Measurements from ENCODE around the gene RRP1. TPM values are rescaled to one million over a fixed set of nuclear protein-coding genes. Genes with fewer than 3 reads are reported as not detected.

Gene RRP1
- total and polyA plus RNA-seq, 2 of the 13 experiments (the other 11 are each of a cell fraction or from before 2014, with no cell fraction given): 20.1 to 35.1 TPM

DNA sequence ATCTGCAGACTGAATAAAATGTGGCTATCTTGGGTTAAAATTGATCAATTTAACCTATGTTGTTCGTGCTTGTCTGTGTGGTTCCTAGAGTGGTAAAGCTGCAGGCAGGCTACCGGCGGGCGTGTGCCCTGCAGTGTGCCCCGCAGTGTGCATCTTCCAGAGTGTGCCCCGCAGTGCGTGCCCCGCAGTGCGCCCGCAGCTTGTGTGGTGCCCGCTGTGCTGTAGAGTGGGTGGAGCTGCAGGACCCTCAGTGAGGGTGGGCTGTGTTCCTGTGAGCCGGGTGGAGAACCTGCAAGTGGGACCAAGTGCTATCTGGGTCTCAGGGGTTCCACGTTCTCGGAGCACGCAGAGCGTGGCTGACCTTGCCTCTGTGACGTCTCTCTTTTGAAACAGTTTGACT is 10.7 kb downstream of the RRP1 start:
- H3K36me3 ChIP-seq (replicated peaks in 1 of 2; ENCODE audit: control insufficient read depth in 1 of 2, insufficient read depth in 2 of 2, low read length in 2 of 2): peaks cover 47 to 82% of the 10 kb centered on the region in 2 experiments
- no peak for DNase-seq (ENCODE audit: low spot score)
- H2AFZ ChIP-seq (ENCODE audit: low read length): no peak overlapping the region
- intact Hi-C loops (cut with micrococcal nuclease; ENCODE audit: unreplicated experiment): no loop called here
- H3K27ac ChIP-seq (ENCODE audit: extremely low read length, insufficient read depth, low read length): no peak overlapping the region
- no TSS peak for BruUV-seq (replicated peaks)
- no peak for FAIRE-seq
- in situ Hi-C loops (cut with HindIII; ENCODE audit: extremely low pct_ligation_motif_present, low pct_unique_long_range_greater_than_20kb): no loop called here
- H3K4me2 ChIP-seq (ENCODE audit: low read depth, low read length): no peak overlapping the region
- no peaks in the 10 kb centered on the region for H3K9me3 ChIP-seq (ENCODE audit: low read length)
- TF ChIP-seq SCMH1 (CRISPR knock-in tag; IDR thresholded peaks at IDR 0.05; ENCODE audit: borderline replicate concordance): no peak
- TF ChIP-seq, protein P1, sequence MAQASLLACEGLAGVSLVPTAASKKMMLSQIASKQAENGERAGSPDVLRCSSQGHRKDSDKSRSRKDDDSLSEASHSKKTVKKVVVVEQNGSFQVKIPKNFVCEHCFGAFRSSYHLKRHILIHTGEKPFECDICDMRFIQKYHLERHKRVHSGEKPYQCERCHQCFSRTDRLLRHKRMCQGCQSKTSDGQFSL (CRISPR knock-in tag; IDR thresholded peaks at IDR 0.05): no peak
- TF ChIP-seq MLLT10 (CRISPR knock-in tag; IDR thresholded peaks at IDR 0.05): no peak
- TF ChIP-seq, protein P2, sequence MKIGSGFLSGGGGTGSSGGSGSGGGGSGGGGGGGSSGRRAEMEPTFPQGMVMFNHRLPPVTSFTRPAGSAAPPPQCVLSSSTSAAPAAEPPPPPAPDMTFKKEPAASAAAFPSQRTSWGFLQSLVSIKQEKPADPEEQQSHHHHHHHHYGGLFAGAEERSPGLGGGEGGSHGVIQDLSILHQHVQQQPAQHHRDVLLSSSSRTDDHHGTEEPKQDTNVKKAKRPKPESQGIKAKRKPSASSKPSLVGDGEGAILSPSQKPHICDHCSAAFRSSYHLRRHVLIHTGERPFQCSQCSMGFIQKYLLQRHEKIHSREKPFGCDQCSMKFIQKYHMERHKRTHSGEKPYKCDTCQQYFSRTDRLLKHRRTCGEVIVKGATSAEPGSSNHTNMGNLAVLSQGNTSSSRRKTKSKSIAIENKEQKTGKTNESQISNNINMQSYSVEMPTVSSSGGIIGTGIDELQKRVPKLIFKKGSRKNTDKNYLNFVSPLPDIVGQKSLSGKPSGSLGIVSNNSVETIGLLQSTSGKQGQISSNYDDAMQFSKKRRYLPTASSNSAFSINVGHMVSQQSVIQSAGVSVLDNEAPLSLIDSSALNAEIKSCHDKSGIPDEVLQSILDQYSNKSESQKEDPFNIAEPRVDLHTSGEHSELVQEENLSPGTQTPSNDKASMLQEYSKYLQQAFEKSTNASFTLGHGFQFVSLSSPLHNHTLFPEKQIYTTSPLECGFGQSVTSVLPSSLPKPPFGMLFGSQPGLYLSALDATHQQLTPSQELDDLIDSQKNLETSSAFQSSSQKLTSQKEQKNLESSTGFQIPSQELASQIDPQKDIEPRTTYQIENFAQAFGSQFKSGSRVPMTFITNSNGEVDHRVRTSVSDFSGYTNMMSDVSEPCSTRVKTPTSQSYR (CRISPR knock-in tag; IDR thresholded peaks at IDR 0.05; ENCODE audit: borderline replicate concordance): no peak
- ChIA-PET POLR2A (no interaction called here), CTCF (ENCODE audit: low intra/inter-chr PET ratio, low total read pairs) (no interaction called here)
- no peak for ATAC-seq
- no peaks in the 10 kb centered on the region for H4K20me1 ChIP-seq (ENCODE audit: insufficient read depth, low read length)
- no peaks in the 10 kb centered on the region for H3K4me1 ChIP-seq (ENCODE audit: insufficient read depth, low read length)
- no peaks in the 10 kb centered on the region for H3K27me3 ChIP-seq (ENCODE audit: control insufficient read depth in 1 of 2, insufficient read depth in 2 of 2, low read length in 2 of 2)
- 95% methylated on average over 15 of the region's 17 CpGs for WGBS (ENCODE audit: low lambda C conversion rate)
- no peaks in the 10 kb centered on the region for H3K79me2 ChIP-seq (ENCODE audit: insufficient read depth, low read length)
- no peak overlapping the region for H3K4me3 ChIP-seq (replicated peaks in 1 of 3; ENCODE audit: insufficient read depth in 1 of 3, low read depth in 2 of 3, low read length in 3 of 3)
- no peak overlapping the region for H3K9ac ChIP-seq (ENCODE audit: insufficient read depth, low read depth, low read length)

DNA sequence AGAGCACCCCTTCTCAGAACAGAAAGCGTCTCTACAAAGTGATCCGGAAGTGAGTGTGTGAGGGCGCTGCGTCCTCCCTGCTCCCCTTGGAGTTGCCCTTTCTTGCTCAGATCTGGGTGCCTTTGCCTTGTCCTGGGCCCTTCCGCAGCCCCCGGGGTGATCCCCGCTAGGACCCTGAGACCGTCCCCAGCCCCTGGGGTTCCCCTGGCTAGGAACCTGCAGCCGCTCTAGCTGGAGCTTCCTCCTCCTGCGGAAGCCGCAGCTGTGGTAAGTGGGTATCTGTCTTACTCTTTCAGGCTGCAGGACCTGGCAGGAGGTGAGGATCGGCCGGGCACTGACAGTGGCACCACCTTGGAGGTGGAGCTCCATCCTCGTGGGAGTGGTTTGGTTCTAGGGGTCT is 11.2 kb downstream of the RRP1 start:
- BruUV-seq (replicated peaks): no TSS peak
- Histone ChIP-seq H3K9ac (ENCODE audit: insufficient read depth, low read depth, low read length) (no peak overlapping the region), H3K4me1 (ENCODE audit: insufficient read depth, low read length) (no peaks in the 10 kb centered on the region), H4K20me1 (ENCODE audit: insufficient read depth, low read length) (no peaks in the 10 kb centered on the region), H3K79me2 (ENCODE audit: insufficient read depth, low read length) (no peaks in the 10 kb centered on the region), H3K27ac (ENCODE audit: extremely low read length, insufficient read depth, low read length) (no peak overlapping the region), H3K4me2 (ENCODE audit: low read depth, low read length) (no peak overlapping the region), H2AFZ (ENCODE audit: low read length) (no peak overlapping the region), H3K27me3 (ENCODE audit: control insufficient read depth in 1 of 2, insufficient read depth in 2 of 2, low read length in 2 of 2) (no peaks in the 10 kb centered on the region), H3K36me3 (replicated peaks in 1 of 2; ENCODE audit: control insufficient read depth in 1 of 2, insufficient read depth in 2 of 2, low read length in 2 of 2) (peaks cover 47 to 78% of the 10 kb centered on the region in 2 experiments), H3K4me3 (replicated peaks in 1 of 3; ENCODE audit: insufficient read depth in 1 of 3, low read depth in 2 of 3, low read length in 3 of 3) (no peak overlapping the region), H3K9me3 (ENCODE audit: low read length) (no peaks in the 10 kb centered on the region)
- no peak for ATAC-seq
- ChIA-PET POLR2A (no interaction called here), CTCF (ENCODE audit: low intra/inter-chr PET ratio, low total read pairs) (no interaction called here)
- intact Hi-C loops (cut with micrococcal nuclease; ENCODE audit: unreplicated experiment): no loop called here
- in situ Hi-C loops (cut with HindIII; ENCODE audit: extremely low pct_ligation_motif_present, low pct_unique_long_range_greater_than_20kb): no loop called here
- WGBS (ENCODE audit: low lambda C conversion rate): 92% methylated on average over 11 of the region's 14 CpGs
- DNase-seq (ENCODE audit: low spot score): no peak
- FAIRE-seq: no peak
- TF ChIP-seq ZNF44 (CRISPR knock-in tag; IDR thresholded peaks at IDR 0.05) (no peak), NKX3-1 (CRISPR knock-in tag; IDR thresholded peaks at IDR 0.05) (no peak), SAP130 (CRISPR knock-in tag; IDR thresholded peaks at IDR 0.05; ENCODE audit: low read depth) (no peak)
- TF ChIP-seq, protein P3, sequence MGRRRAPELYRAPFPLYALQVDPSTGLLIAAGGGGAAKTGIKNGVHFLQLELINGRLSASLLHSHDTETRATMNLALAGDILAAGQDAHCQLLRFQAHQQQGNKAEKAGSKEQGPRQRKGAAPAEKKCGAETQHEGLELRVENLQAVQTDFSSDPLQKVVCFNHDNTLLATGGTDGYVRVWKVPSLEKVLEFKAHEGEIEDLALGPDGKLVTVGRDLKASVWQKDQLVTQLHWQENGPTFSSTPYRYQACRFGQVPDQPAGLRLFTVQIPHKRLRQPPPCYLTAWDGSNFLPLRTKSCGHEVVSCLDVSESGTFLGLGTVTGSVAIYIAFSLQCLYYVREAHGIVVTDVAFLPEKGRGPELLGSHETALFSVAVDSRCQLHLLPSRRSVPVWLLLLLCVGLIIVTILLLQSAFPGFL (CRISPR knock-in tag; IDR thresholded peaks at IDR 0.05): no peak
- TF ChIP-seq, protein P4, sequence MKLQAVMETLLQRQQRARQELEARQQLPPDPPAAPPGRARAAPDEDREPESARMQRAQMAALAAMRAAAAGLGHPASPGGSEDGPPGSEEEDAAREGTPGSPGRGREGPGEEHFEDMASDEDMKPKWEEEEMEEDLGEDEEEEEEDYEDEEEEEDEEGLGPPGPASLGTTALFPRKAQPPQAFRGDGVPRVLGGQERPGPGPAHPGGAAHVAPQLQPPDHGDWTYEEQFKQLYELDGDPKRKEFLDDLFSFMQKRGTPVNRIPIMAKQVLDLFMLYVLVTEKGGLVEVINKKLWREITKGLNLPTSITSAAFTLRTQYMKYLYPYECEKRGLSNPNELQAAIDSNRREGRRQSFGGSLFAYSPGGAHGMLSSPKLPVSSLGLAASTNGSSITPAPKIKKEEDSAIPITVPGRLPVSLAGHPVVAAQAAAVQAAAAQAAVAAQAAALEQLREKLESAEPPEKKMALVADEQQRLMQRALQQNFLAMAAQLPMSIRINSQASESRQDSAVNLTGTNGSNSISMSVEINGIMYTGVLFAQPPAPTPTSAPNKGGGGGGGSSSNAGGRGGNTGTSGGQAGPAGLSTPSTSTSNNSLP (IDR thresholded peaks at IDR 0.05; ENCODE audit: low read depth, low read length): no peak
- TF ChIP-seq, protein P5, sequence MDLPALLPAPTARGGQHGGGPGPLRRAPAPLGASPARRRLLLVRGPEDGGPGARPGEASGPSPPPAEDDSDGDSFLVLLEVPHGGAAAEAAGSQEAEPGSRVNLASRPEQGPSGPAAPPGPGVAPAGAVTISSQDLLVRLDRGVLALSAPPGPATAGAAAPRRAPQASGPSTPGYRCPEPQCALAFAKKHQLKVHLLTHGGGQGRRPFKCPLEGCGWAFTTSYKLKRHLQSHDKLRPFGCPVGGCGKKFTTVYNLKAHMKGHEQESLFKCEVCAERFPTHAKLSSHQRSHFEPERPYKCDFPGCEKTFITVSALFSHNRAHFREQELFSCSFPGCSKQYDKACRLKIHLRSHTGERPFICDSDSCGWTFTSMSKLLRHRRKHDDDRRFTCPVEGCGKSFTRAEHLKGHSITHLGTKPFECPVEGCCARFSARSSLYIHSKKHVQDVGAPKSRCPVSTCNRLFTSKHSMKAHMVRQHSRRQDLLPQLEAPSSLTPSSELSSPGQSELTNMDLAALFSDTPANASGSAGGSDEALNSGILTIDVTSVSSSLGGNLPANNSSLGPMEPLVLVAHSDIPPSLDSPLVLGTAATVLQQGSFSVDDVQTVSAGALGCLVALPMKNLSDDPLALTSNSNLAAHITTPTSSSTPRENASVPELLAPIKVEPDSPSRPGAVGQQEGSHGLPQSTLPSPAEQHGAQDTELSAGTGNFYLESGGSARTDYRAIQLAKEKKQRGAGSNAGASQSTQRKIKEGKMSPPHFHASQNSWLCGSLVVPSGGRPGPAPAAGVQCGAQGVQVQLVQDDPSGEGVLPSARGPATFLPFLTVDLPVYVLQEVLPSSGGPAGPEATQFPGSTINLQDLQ (CRISPR knock-in tag; IDR thresholded peaks at IDR 0.05): no peak
